ENCODE data around the gene PLAC8L1. TPM values are rescaled to one million over a fixed set of nuclear protein-coding genes. Genes with fewer than 3 reads are reported as not detected.

Gene PLAC8L1
- total RNA-seq, 4 donors from 2014 or later = not detected

GRCh38 chr5:146049704-146050026, 55.7 kb downstream of the PLAC8L1 start:
- TF ChIP-seq POLR2A (IDR thresholded peaks at IDR 0.05) (no peak), CTCF (IDR thresholded peaks at IDR 0.05) (peak in 2 of 6 experiments; percentile 1 to 20)
- Histone ChIP-seq H3K27me3 (no peaks in the 10 kb centered on the region), H3K4me3 (replicated peaks in 1 of 3) (no peak overlapping the region), H3K27ac (peak overlapping the region; percentile 68 to 95 (median 87)), H3K36me3 (no peaks in the 10 kb centered on the region), H3K9me3 (no peaks in the 10 kb centered on the region), H3K4me1 (peaks cover 19 to 40% of the 10 kb centered on the region in 2 donors)
- intact Hi-C loops (cut with DNase I) = loop anchor here (10.0 kb wide), 1 partner anchor 365 kb away; no protein-coding TSS in a partner anchor
- WGBS, 2 donors = 47 to 55% methylated on average over 3 of the region's 3 CpGs
- no peak for DNase-seq

GRCh38 chr5:146048994-146049703, 56.2 kb downstream of the PLAC8L1 start:
- peaks cover 19 to 40% of the 10 kb centered on the region in 2 donors for H3K4me1 ChIP-seq
- intact Hi-C loops (cut with DNase I) = no loop called here
- 73 to 79% methylated on average over 15 of the region's 15 CpGs for WGBS, 2 donors
- H3K4me3 ChIP-seq (replicated peaks in 1 of 3) = no peak overlapping the region
- no peaks in the 10 kb centered on the region for H3K9me3 ChIP-seq
- TF ChIP-seq POLR2A (IDR thresholded peaks at IDR 0.05) (no peak), CTCF (IDR thresholded peaks at IDR 0.05) (peak in 4 of 6 experiments; percentile 51 to 84 (median 74))
- H3K36me3 ChIP-seq = no peaks in the 10 kb centered on the region
- peak; percentile 70 to 71 for DNase-seq
- peak overlapping the region; percentile 68 to 95 (median 87) for H3K27ac ChIP-seq
- H3K27me3 ChIP-seq = no peaks in the 10 kb centered on the region

GRCh38 chr5:146047396-146047795, 58.0 kb downstream of the PLAC8L1 start:
- no peaks in the 10 kb centered on the region for H3K9me3 ChIP-seq
- no peak for TF ChIP-seq POLR2A (IDR thresholded peaks at IDR 0.05)
- no peak for TF ChIP-seq CTCF (IDR thresholded peaks at IDR 0.05)
- peaks cover 19 to 40% of the 10 kb centered on the region in 2 donors for H3K4me1 ChIP-seq
- no peaks in the 10 kb centered on the region for H3K36me3 ChIP-seq
- no peak overlapping the region for H3K4me3 ChIP-seq (replicated peaks in 1 of 3)
- DNase-seq = peak; percentile 69 to 79
- 42 to 48% methylated on average over 4 of the region's 4 CpGs for WGBS, 2 donors
- intact Hi-C loops (cut with DNase I) = no loop called here
- H3K27me3 ChIP-seq = no peaks in the 10 kb centered on the region
- peak overlapping the region; percentile 79 to 95 (median 87) for H3K27ac ChIP-seq

GRCh38 chr5:146043722-146044121, 61.7 kb downstream of the PLAC8L1 start:
- H3K9me3 ChIP-seq = no peaks in the 10 kb centered on the region
- H3K36me3 ChIP-seq = no peaks in the 10 kb centered on the region
- 94 to 98% methylated on average over 4 of the region's 4 CpGs for WGBS, 2 donors
- no peak overlapping the region for H3K4me3 ChIP-seq (replicated peaks in 1 of 3)
- H3K27me3 ChIP-seq = no peaks in the 10 kb centered on the region
- no peak for DNase-seq
- H3K27ac ChIP-seq = no peak overlapping the region
- H3K4me1 ChIP-seq = peaks cover 4 to 32% of the 10 kb centered on the region in 2 donors
- intact Hi-C loops (cut with DNase I) = no loop called here
- TF ChIP-seq CTCF (IDR thresholded peaks at IDR 0.05) (no peak), POLR2A (IDR thresholded peaks at IDR 0.05) (no peak)

GRCh38 chr5:146042628-146043279, 62.6 kb downstream of the PLAC8L1 start:
- H3K27ac ChIP-seq = no peak overlapping the region
- TF ChIP-seq CTCF (IDR thresholded peaks at IDR 0.05) = no peak
- no peaks in the 10 kb centered on the region for H3K36me3 ChIP-seq
- peaks cover 2 to 27% of the 10 kb centered on the region in 2 donors for H3K4me1 ChIP-seq
- H3K4me3 ChIP-seq (replicated peaks in 1 of 3) = no peak overlapping the region
- H3K9me3 ChIP-seq = no peaks in the 10 kb centered on the region
- DNase-seq = no peak
- intact Hi-C loops (cut with DNase I) = no loop called here
- H3K27me3 ChIP-seq = no peaks in the 10 kb centered on the region
- 83 to 87% methylated on average over 5 of the region's 5 CpGs for WGBS, 2 donors
